ENCODE results near the gene KCNQ5.

KCNQ5 gene

GRCh38 chr6:72869621-72870020 is 247.8 kb downstream of the KCNQ5 start:
- Histone ChIP-seq H4K8ac (ENCODE audit: low read depth, low read length) (no peak overlapping the region), H2BK120ac (ENCODE audit: insufficient read depth, low read length, poor library complexity) (no peak overlapping the region), H2AFZ (ENCODE audit: insufficient read depth, low read length, poor library complexity) (no peak overlapping the region), H3K18ac (ENCODE audit: low read length) (no peak overlapping the region), H3K79me2 (ENCODE audit: control insufficient read depth, insufficient read depth, low read length, poor library complexity) (no peaks in the 10 kb centered on the region), H4K91ac (ENCODE audit: low read depth, low read length) (no peak overlapping the region), H3K36me3 (ENCODE audit: control insufficient read depth in 1 of 2, insufficient read depth in 2 of 2, low read length in 2 of 2) (peaks cover 0 to 1% of the 10 kb centered on the region in 2 experiments), H3K4me1 (ENCODE audit: control insufficient read depth in 1 of 2, insufficient read depth in 2 of 2, low read length in 2 of 2) (no peaks in the 10 kb centered on the region), H3K14ac (ENCODE audit: low read length) (no peak overlapping the region), H3K27ac (ENCODE audit: low read depth, low read length) (no peak overlapping the region), H3K4ac (ENCODE audit: low read depth, low read length) (no peak overlapping the region), H2BK12ac (ENCODE audit: low read length) (no peak overlapping the region), H3K9ac (ENCODE audit: low read length) (no peak overlapping the region), H3K79me1 (ENCODE audit: low read length) (no peaks in the 10 kb centered on the region), H3K9me3 (ENCODE audit: insufficient read depth, low read depth, low read length) (no peaks in the 10 kb centered on the region), H2BK5ac (ENCODE audit: low read depth, low read length, poor library complexity) (no peak overlapping the region), H4K12ac (ENCODE audit: low read depth, low read length) (no peak overlapping the region), H3K4me2 (ENCODE audit: low read length) (no peak overlapping the region), H3K23ac (ENCODE audit: low read length) (no peak overlapping the region), H2AK5ac (ENCODE audit: low read length) (no peak overlapping the region), H3K27me3 (ENCODE audit: insufficient read depth, low read length) (no peaks in the 10 kb centered on the region), H3K4me3 (ENCODE audit: low read depth, low read length) (no peak overlapping the region)
- DNase-seq: no peak
- WGBS (ENCODE audit: extremely low coverage, insufficient coverage, insufficient read length): no CpG with 5 or more reads among the region's 5 CpGs

DNA sequence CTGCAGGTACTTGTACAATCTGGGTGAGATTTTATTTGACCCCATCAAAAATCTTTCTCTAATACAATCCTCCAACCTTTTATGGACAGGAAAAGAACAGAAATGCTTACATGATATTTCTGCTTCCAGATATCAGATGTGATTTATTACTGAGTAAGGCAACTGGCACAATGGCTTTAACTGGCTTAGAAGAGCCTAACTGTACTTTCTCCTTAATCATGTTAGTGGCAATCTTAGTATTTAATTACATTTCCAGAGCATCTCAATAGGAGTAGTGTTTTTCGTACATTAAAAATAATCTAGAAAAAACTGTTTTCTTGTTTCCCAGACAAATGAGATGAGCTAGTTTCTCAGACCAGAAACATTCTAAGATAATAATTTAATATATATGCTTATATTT is 251.6 kb downstream of the KCNQ5 start:
- Histone ChIP-seq H3K9me3 (ENCODE audit: insufficient read depth, low read depth, low read length) (no peaks in the 10 kb centered on the region), H2BK5ac (ENCODE audit: low read depth, low read length, poor library complexity) (no peak overlapping the region), H3K27ac (ENCODE audit: low read depth, low read length) (no peak overlapping the region), H3K18ac (ENCODE audit: low read length) (no peak overlapping the region), H3K36me3 (ENCODE audit: control insufficient read depth in 1 of 2, insufficient read depth in 2 of 2, low read length in 2 of 2) (peaks cover 0 to 1% of the 10 kb centered on the region in 2 experiments), H3K79me1 (ENCODE audit: low read length) (no peaks in the 10 kb centered on the region), H2BK120ac (ENCODE audit: insufficient read depth, low read length, poor library complexity) (no peak overlapping the region), H4K8ac (ENCODE audit: low read depth, low read length) (no peak overlapping the region), H3K4ac (ENCODE audit: low read depth, low read length) (no peak overlapping the region), H4K91ac (ENCODE audit: low read depth, low read length) (no peak overlapping the region), H2BK12ac (ENCODE audit: low read length) (no peak overlapping the region), H3K79me2 (ENCODE audit: control insufficient read depth, insufficient read depth, low read length, poor library complexity) (no peaks in the 10 kb centered on the region), H3K4me3 (ENCODE audit: low read depth, low read length) (no peak overlapping the region), H3K27me3 (ENCODE audit: insufficient read depth, low read length) (no peaks in the 10 kb centered on the region), H4K12ac (ENCODE audit: low read depth, low read length) (no peak overlapping the region), H2AK5ac (ENCODE audit: low read length) (no peak overlapping the region), H3K4me1 (ENCODE audit: control insufficient read depth in 1 of 2, insufficient read depth in 2 of 2, low read length in 2 of 2) (no peaks in the 10 kb centered on the region), H3K14ac (ENCODE audit: low read length) (no peak overlapping the region), H2AFZ (ENCODE audit: insufficient read depth, low read length, poor library complexity) (no peak overlapping the region), H3K23ac (ENCODE audit: low read length) (no peak overlapping the region), H3K9ac (ENCODE audit: low read length) (no peak overlapping the region), H3K4me2 (ENCODE audit: low read length) (no peak overlapping the region)
- DNase-seq: no peak
- no CpG with 5 or more reads among the region's 1 CpG for WGBS (ENCODE audit: extremely low coverage, insufficient coverage, insufficient read length)

- no peak overlapping the region for H3K14ac ChIP-seq (ENCODE audit: low read length)
These were observed 254.4 kb downstream of the KCNQ5 start for GRCh38 chr6:72876256-72876655.

DNA sequence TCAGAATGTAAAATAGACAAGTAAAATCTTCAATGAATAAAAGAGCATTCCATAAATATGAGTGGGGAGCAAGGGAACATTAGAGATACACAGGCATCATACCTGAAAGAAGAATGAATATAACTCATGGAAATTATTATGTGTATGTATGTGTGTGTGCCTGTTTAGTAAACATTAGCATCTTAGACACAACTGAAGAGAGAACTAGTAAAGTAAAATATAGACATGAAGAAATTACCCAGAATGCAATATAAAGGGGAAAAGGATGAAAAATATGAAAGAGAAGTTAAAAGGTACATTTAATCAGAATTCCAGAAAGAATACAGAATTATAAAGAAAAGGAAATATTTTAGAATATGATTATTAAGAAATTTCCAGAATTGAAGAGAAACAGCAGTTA is 264.3 kb downstream of the KCNQ5 start:
- H2AK5ac ChIP-seq (ENCODE audit: low read length): no peak overlapping the region
- H4K91ac ChIP-seq (ENCODE audit: low read depth, low read length): no peak overlapping the region

More at GRCh38 chr6:72876256-72876655, 254.4 kb downstream of the KCNQ5 start:
- Histone ChIP-seq H4K91ac (ENCODE audit: low read depth, low read length) (no peak overlapping the region), H3K79me1 (ENCODE audit: low read length) (no peaks in the 10 kb centered on the region), H3K36me3 (ENCODE audit: control insufficient read depth in 1 of 2, insufficient read depth in 2 of 2, low read length in 2 of 2) (no peaks in the 10 kb centered on the region), H3K27ac (ENCODE audit: low read depth, low read length) (no peak overlapping the region), H3K79me2 (ENCODE audit: control insufficient read depth, insufficient read depth, low read length, poor library complexity) (no peaks in the 10 kb centered on the region), H2BK120ac (ENCODE audit: insufficient read depth, low read length, poor library complexity) (no peak overlapping the region), H2AFZ (ENCODE audit: insufficient read depth, low read length, poor library complexity) (no peak overlapping the region), H3K4ac (ENCODE audit: low read depth, low read length) (no peak overlapping the region), H2BK5ac (ENCODE audit: low read depth, low read length, poor library complexity) (no peak overlapping the region), H3K23ac (ENCODE audit: low read length) (no peak overlapping the region), H4K12ac (ENCODE audit: low read depth, low read length) (no peak overlapping the region), H3K4me2 (ENCODE audit: low read length) (no peak overlapping the region), H3K4me1 (ENCODE audit: control insufficient read depth in 1 of 2, insufficient read depth in 2 of 2, low read length in 2 of 2) (no peaks in the 10 kb centered on the region), H2AK5ac (ENCODE audit: low read length) (no peak overlapping the region), H3K9me3 (ENCODE audit: insufficient read depth, low read depth, low read length) (no peaks in the 10 kb centered on the region), H3K9ac (ENCODE audit: low read length) (no peak overlapping the region), H3K18ac (ENCODE audit: low read length) (no peak overlapping the region), H3K27me3 (ENCODE audit: insufficient read depth, low read length) (no peaks in the 10 kb centered on the region), H3K4me3 (ENCODE audit: low read depth, low read length) (no peak overlapping the region), H2BK12ac (ENCODE audit: low read length) (no peak overlapping the region), H4K8ac (ENCODE audit: low read depth, low read length) (no peak overlapping the region)
- DNase-seq: no peak

More for the DNA sequence above, 264.3 kb downstream of the KCNQ5 start:
- H4K12ac ChIP-seq (ENCODE audit: low read depth, low read length): no peak overlapping the region
- no peak overlapping the region for H3K4me3 ChIP-seq (ENCODE audit: low read depth, low read length)
- H3K27me3 ChIP-seq (ENCODE audit: insufficient read depth, low read length): no peaks in the 10 kb centered on the region
- no peak overlapping the region for H3K23ac ChIP-seq (ENCODE audit: low read length)
- no peak overlapping the region for H3K9ac ChIP-seq (ENCODE audit: low read length)
- H2BK12ac ChIP-seq (ENCODE audit: low read length): no peak overlapping the region
- DNase-seq: no peak
- H3K4me1 ChIP-seq (ENCODE audit: control insufficient read depth in 1 of 2, insufficient read depth in 2 of 2, low read length in 2 of 2): no peaks in the 10 kb centered on the region
- no peaks in the 10 kb centered on the region for H3K9me3 ChIP-seq (ENCODE audit: insufficient read depth, low read depth, low read length)
- H3K4ac ChIP-seq (ENCODE audit: low read depth, low read length): no peak overlapping the region
- no peak overlapping the region for H2BK5ac ChIP-seq (ENCODE audit: low read depth, low read length, poor library complexity)
- no peaks in the 10 kb centered on the region for H3K79me2 ChIP-seq (ENCODE audit: control insufficient read depth, insufficient read depth, low read length, poor library complexity)
- no peak overlapping the region for H4K8ac ChIP-seq (ENCODE audit: low read depth, low read length)
- H3K27ac ChIP-seq (ENCODE audit: low read depth, low read length): no peak overlapping the region
- H3K18ac ChIP-seq (ENCODE audit: low read length): no peak overlapping the region
- H2AFZ ChIP-seq (ENCODE audit: insufficient read depth, low read length, poor library complexity): no peak overlapping the region
- no peak overlapping the region for H2BK120ac ChIP-seq (ENCODE audit: insufficient read depth, low read length, poor library complexity)
- H3K4me2 ChIP-seq (ENCODE audit: low read length): no peak overlapping the region
- no peak overlapping the region for H3K14ac ChIP-seq (ENCODE audit: low read length)
- H3K36me3 ChIP-seq (ENCODE audit: control insufficient read depth in 1 of 2, insufficient read depth in 2 of 2, low read length in 2 of 2): no peaks in the 10 kb centered on the region
- peaks cover 1% of the 10 kb centered on the region for H3K79me1 ChIP-seq (ENCODE audit: low read length)
